ENCODE measurements around the gene TBL1X.
"Not testable (repeated sequence)": the region's sequence is repeated elsewhere in the genome, so short reads cannot be mapped to it uniquely, and the experiment has no call there.

The TBL1X gene

DNA sequence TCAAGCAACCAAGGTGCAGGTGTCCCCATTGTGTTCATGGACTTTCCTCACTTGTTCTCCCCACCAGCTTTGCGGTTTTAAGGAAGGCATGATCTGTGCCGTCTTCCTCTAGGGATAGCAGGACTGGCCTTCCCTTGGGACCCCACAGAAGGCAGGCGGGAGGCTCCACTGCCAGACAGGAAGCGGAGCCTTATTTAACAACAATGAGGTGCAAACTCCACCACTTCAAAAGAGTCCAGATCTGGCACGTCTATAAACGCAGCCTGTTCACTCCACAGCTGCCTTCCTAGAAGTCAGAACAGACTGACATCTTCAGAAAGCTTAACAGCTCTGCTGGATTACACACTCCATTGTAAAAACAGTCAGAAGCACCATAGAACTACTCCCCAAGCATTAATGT is 302.5 kb downstream of the TBL1X start:
- no peak overlapping the region for H3K4me3 ChIP-seq (ENCODE audit: low read depth, low read length)
- DNase-seq (ENCODE audit: low read depth), result no peak

DNA sequence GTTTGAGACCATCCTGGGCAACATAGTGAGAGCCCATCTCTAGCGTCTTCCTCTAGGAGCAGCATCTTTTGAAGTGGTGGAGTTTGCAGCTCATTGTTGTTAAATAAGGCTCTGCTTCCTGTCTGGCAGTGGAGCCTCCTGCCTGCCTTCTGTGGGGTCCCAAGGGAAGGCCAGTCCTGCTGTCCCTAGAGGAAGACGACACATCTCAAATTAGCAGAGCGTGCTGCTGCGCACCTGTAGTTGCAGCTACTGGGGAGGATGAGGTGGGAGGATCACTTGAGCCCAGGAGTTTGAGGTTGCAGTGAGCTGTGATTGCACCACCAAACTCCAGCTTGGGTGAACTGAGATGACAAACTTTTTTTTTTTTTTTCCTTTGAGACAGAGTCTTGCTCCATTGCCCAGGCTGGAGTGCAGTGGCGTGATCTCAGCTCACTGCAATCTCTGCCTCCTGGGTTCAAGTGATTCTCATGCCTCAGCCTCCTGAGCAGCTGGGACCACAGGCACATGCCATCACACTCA is 303.5 kb downstream of the TBL1X start:
- H3K4me3 ChIP-seq (ENCODE audit: low read depth, low read length); DNase-seq (ENCODE audit: low read depth): not testable (repeated sequence)

DNA sequence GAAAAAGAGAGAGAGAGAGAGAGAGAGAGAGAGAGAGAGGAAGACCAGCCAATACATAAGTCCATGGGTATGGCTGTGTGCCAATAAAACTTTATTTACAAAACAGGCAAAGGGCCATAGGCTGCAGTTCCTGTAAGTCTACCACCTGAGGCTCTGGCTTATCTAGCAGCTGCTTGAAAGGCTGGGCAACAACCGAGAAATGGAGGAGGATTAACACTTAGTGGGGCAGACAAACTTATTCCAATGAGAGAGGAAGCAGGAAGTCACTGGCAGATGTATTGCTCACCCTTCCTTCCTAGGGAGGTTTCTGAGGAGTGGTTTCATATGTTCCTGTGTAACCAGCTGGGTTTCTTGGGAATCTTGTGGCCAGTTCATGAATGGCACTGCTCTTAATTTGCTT is 305.5 kb downstream of the TBL1X start:
- no peak overlapping the region for H3K4me3 ChIP-seq (ENCODE audit: low read depth, low read length)
- no peak for DNase-seq (ENCODE audit: low read depth)

DNA sequence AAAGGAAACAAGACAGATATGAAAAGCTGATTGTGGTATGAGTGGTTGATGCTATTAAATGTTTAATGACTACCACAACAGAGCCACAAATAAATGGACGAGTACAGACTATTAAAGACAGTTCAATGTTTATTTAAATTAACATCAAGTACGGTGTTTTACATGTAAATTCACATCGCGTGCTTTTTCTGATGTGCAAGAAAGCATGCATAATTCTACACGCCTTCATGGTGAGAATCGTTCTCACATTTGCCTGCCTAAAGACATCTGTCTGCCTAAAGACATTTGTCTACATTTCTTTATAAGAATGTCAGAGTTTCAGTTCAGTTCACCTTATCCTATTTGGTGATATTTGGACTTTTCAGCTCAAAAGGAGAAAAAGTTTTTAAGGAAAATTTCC is 308.1 kb downstream of the TBL1X start:
- no peak for DNase-seq (ENCODE audit: low read depth)
- H3K4me3 ChIP-seq (ENCODE audit: low read depth, low read length), result no peak overlapping the region

DNA sequence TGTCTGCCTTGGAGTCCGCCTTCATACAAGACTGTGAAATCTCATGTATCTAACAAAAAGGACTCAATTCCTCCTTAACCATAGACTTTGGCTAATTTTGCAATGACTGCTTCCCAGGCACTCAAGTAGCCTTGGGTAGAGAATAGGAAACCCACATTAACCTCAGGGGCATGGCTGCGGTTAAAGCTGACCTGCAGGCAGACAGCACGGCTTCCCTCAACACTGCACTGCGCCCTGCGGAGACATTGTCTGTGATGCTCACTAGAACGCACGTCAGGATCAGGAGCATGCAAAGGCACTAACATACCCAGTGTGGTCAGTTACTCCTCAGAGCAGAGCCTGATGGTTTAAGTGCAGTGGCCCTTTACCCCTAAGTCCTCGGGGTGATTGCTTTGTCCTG is 311.1 kb downstream of the TBL1X start:
- DNase-seq (ENCODE audit: low read depth), result no peak
- no peak overlapping the region for H3K4me3 ChIP-seq (ENCODE audit: low read depth, low read length)

- DNase-seq (ENCODE audit: low read depth), result no peak
- H3K4me3 ChIP-seq (ENCODE audit: low read depth, low read length), result no peak overlapping the region
These were observed 317.1 kb downstream of the TBL1X start for GRCh38 chrX:9781941-9782340.

DNA sequence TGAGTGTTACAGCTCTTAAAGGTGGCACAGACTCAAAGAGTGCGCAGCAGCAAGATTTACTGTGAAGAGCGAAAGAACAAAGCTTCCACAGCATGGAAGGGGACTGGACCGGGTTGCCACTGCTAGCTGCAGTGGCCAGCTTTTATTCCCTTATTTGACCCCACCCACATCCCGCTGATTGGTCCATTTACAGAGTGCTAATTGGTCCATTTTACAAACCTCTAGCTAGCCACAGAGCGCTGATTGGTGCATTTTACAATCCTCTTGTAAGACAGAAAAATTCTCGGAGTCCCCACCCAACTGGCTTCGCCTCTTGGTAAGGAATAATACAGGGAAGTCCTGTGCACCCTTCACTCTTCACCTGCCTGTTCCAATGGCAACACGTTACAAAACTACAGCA is 319.5 kb downstream of the TBL1X start:
- no peak for DNase-seq (ENCODE audit: low read depth)
- H3K4me3 ChIP-seq (ENCODE audit: low read depth, low read length), result no peak overlapping the region

DNA sequence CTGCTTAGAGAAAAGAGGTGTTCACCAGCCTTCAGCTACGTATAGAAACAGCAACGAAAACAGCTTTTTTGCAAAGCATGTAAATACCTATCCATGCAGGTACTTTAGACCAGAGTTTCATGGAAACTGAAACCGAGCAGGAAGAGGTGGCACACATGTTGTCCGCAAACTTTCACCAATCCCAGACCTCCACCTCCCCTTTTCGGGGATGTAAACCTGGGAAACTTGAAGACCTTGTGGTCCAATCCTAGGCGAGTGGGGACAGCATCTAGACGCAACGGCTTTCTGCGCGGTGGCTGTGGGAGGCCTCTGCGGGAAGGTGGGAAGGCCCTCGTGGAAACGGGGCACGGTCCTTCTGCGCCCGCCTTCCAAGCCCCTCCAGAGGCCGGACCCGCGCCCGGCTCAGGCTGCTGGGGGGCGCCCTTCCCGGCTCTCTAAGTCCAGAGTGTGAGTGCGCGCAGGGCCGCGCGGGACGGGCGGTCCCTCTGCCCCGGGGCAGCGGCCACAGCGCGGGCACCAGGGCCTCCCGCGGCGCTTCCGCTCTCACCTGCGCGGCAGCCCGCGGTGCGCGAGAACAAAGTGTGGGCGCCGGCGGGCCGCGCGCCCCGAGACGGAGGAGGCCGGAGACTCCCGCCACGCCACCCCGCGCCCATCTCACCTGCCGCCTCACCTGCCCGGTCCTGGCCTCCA is 320.5 kb downstream of the TBL1X start:
- no peak overlapping the region for H3K4me3 ChIP-seq (ENCODE audit: low read depth, low read length)
- DNase-seq (ENCODE audit: low read depth), result no peak

DNA sequence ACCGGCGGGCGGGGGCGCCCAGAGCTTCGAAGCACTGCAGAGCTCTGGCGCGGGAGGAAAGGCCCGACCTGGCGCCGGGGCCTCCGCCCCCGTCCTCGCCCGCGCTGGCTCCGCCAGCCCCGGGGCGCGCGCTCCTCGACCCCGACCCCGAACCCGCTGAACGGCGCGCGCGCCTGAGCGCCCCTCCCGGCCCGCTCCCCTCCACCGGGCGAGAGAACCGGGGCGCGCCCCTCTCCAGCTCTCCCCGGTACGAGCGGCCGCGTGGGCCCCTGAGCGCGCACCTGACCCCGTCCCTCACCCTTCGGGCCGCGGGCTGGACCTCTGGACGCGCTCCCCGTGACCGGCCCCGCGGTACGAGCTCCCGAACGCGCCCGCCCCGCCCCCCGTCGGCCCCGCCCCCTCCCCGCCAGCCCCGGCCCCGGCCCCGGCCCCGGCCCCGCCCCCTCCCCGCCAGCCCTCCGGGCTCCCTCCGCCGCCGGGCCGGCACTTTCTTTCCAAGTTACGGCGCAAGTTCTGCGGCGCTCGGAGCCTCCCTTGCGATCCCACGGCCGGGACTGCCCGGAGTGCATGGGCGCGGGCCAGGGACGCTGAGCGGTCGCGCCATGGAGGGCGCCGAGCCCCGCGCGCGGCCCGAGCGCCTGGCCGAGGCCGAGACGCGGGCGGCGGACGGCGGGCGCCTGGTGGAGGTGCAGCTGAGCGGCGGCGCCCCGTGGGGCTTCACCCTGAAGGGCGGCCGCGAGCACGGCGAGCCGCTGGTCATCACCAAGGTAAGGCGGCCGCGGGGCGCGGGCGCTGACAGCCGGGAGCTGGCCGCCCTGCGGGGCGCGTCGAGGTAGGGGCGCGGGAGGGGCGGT is 321.3 kb downstream of the TBL1X start, which contains the start of gene SHROOM2:
Gene SHROOM2, plus strand, starts transcription at position 486 of the 854 bp plus-strand sequence. Its CDS starts 117 bp downstream, at position 603.
- peak within 1 kb of the TSS; percentile 29 for H3K4me3 ChIP-seq (ENCODE audit: low read depth, low read length)
- DNase-seq (ENCODE audit: low read depth), result no peak

DNA sequence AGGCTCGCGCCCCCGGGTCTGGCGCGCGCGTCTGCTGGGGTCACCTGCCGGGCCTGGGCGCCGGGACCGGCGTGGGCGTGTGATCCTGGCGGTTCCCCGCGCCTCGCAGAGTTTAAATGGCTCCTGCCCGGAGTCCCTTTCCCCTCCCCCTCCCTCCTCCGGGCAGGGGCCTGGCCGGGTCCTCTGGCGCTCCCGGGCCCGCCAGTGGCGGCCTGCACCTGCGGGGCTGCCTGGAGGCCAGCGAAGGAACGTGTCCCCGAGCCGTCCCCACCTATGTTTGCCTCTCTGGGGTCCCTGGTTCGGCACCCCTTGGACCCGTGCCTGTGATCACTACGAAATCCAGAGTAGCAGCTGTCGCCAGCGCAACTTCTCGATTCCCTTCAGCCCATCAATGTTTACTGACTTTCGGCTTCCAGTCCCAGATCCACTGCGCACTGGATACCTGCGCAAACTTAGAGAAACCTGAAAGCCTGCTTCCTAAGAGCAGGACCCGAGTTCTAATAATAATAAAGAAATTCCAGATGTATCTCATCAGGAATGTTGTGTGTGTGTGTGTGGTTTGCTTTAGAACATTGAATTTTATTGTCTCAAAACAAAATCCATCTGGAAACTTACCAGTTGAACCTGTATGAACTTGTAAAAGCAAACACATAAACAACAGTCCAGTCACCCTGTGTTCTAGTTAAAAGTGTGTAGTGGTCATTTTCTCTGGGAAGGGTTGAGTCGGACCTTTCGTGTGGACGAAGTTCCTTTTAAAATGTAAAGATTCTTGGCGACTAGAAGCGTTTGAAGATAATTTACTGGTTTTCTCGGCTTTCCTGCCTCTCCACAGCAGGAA is 322.2 kb downstream of the TBL1X start:
- H3K4me3 ChIP-seq (ENCODE audit: low read depth, low read length), result peak overlapping the region; percentile 27

GRCh38 chrX:9788911-9789310 is 324.1 kb downstream of the TBL1X start:
- H3K4me3 ChIP-seq (ENCODE audit: low read depth, low read length), result no peak overlapping the region
- DNase-seq (ENCODE audit: low read depth), result no peak

More for the DNA sequence above, 322.2 kb downstream of the TBL1X start:
- no peak for DNase-seq (ENCODE audit: low read depth)

GRCh38 chrX:9789555-9789954 is 324.7 kb downstream of the TBL1X start:
- no peak overlapping the region for H3K4me3 ChIP-seq (ENCODE audit: low read depth, low read length)
- no peak for DNase-seq (ENCODE audit: low read depth)

All from skeletal muscle cell (primary cell).